Activated naive CD4-positive, alpha-beta T cell treated with anti-CD3 and anti-CD28 coated beads, Interleukin-2, amount 10 ng/mL, durations not matched to agents 7 days and 5 days (primary cell): ENCODE measurements around the gene AATK.
"Not testable (repeated sequence)": the region's sequence is repeated elsewhere in the genome, so short reads cannot be mapped to it uniquely, and the experiment has no call there.

Experiments
- CTCF ChIA-PET: fragments of 350-600 bp; sonication (Branson Sonifier 250); formaldehyde crosslinking; loops from one replicate; lab custom pipeline; 2021; ENCODE audit warnings: antibody characterized with exemption; lab: Charles Lee
- DNase-seq: peaks from one replicate; pipeline ENCODE4 v3.0.0-alpha.2; 2020
- H3K27ac Mint-ChIP-seq: one replicate; pipeline ENCODE4 v1.8.0; 2021; ENCODE audit warnings: mild to moderate bottlenecking, moderate library complexity, mixed read lengths
- H3K27me3 Mint-ChIP-seq: one replicate; pipeline ENCODE4 v1.8.0; 2021; ENCODE audit warnings: mild to moderate bottlenecking, mixed read lengths
- H3K36me3 Mint-ChIP-seq: one replicate; pipeline ENCODE4 v1.8.0; 2021; ENCODE audit warnings: mixed read lengths
- H3K4me1 Mint-ChIP-seq: one replicate; pipeline ENCODE4 v1.8.0; 2021; ENCODE audit warnings: mixed read lengths
- H3K4me3 Mint-ChIP-seq: one replicate; pipeline ENCODE4 v1.8.0; 2021; ENCODE audit warnings: mild to moderate bottlenecking, moderate library complexity, mixed read lengths
- H3K9me3 Mint-ChIP-seq: one replicate; pipeline ENCODE4 v1.8.0; 2021; ENCODE audit warnings: mixed read lengths

The AATK gene

GRCh38 chr17:81156866-81157805, 8.9 kb downstream of the AATK start:
- Mint-ChIP-seq H3K27ac (no peak overlapping the region), H3K27me3 (peaks cover 24% of the 10 kb centered on the region), H3K9me3 (no peaks in the 10 kb centered on the region), H3K4me1 (peaks cover 2% of the 10 kb centered on the region), H3K36me3 (no peaks in the 10 kb centered on the region), H3K4me3 (no peak overlapping the region)
- DNase-seq = no peak
- CTCF ChIA-PET = interaction anchor here (1.5 kb wide), 1 partner anchor 13 kb away, joined by 3 read pairs; no protein-coding TSS in a partner anchor

- Mint-ChIP-seq H3K4me1 (no peaks in the 10 kb centered on the region), H3K27me3 (peaks cover 24% of the 10 kb centered on the region), H3K4me3 (no peak overlapping the region), H3K27ac (no peak overlapping the region), H3K36me3 (no peaks in the 10 kb centered on the region), H3K9me3 (no peaks in the 10 kb centered on the region)
- CTCF ChIA-PET = no interaction called here
- DNase-seq = no peak
Observed at GRCh38 chr17:81154961-81155360, 11.1 kb downstream of the AATK start.

GRCh38 chr17:81154016-81154415, 12.0 kb downstream of the AATK start:
- DNase-seq, H3K9me3 Mint-ChIP-seq, H3K4me3 Mint-ChIP-seq, H3K4me1 Mint-ChIP-seq, CTCF ChIA-PET, H3K36me3 Mint-ChIP-seq, H3K27ac Mint-ChIP-seq: not testable (repeated sequence)
- H3K27me3 Mint-ChIP-seq = peaks cover 22% of the 10 kb centered on the region

GRCh38 chr17:81153340-81153803, 12.6 kb downstream of the AATK start:
- CTCF ChIA-PET = interaction anchor here (1.0 kb wide), 1 partner anchor 10 kb away, joined by 3 read pairs; no protein-coding TSS in a partner anchor
- H3K9me3 Mint-ChIP-seq = no peaks in the 10 kb centered on the region
- no peaks in the 10 kb centered on the region for H3K4me1 Mint-ChIP-seq
- H3K27ac Mint-ChIP-seq = no peak overlapping the region
- peaks cover 22% of the 10 kb centered on the region for H3K27me3 Mint-ChIP-seq
- no peak for DNase-seq
- H3K4me3 Mint-ChIP-seq = no peak overlapping the region
- H3K36me3 Mint-ChIP-seq = no peaks in the 10 kb centered on the region

GRCh38 chr17:81152288-81152828, 13.7 kb downstream of the AATK start:
- CTCF ChIA-PET = interaction anchor here (1.0 to 1.3 kb wide), 2 partner anchors 9 to 333 kb away, joined by 3 to 4 read pairs; no protein-coding TSS in a partner anchor
- Mint-ChIP-seq H3K27me3 (peaks cover 23% of the 10 kb centered on the region), H3K27ac (no peak overlapping the region), H3K4me1 (no peaks in the 10 kb centered on the region), H3K36me3 (no peaks in the 10 kb centered on the region), H3K4me3 (no peak overlapping the region), H3K9me3 (no peaks in the 10 kb centered on the region)
- no peak for DNase-seq

GRCh38 chr17:81151278-81151677, 14.7 kb downstream of the AATK start:
- Mint-ChIP-seq H3K27me3 (peaks cover 23% of the 10 kb centered on the region), H3K27ac (no peak overlapping the region), H3K4me3 (no peak overlapping the region), H3K9me3 (no peaks in the 10 kb centered on the region), H3K36me3 (no peaks in the 10 kb centered on the region), H3K4me1 (no peaks in the 10 kb centered on the region)
- DNase-seq = no peak
- CTCF ChIA-PET = interaction anchor here (1.3 kb wide), 1 partner anchor 334 kb away, joined by 4 read pairs; no protein-coding TSS in a partner anchor

DNA sequence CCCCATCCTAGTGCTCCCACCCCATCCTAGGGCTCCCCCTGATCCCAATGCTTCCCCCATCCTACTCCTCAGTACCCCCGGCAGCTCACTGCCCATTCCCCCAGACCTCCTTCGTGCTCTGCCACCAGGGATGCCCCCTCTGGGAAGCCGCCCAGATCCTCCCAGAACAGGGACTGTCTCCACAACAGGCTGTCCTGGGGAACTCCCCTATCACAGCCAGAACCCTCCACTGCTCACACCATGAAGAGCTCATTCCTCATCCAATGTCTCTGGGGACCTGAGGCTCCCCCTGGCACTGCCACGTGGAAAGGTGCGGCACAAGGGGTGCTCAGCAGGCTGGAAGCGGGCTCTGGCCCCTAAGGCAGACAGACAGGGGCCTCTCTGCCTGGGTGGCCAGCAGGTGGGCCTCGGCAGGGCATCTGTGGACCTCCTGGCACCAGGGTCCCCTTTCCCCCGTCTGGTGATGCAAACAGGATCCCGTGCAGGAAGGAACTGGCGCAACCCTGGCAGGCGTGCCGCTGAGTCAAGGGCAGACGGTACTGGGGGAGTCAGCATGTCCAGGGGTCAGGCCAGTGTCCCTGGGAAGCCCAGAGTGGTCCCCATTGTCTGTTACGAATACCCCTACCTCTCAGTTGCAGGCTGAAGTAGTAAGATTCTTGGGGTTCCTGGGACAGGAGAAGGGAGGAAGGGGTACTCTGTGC, 15.5 kb downstream of the AATK start:
- H3K36me3 Mint-ChIP-seq = no peaks in the 10 kb centered on the region
- no peak for DNase-seq
- no peaks in the 10 kb centered on the region for H3K9me3 Mint-ChIP-seq
- no peak overlapping the region for H3K4me3 Mint-ChIP-seq
- peaks cover 23% of the 10 kb centered on the region for H3K27me3 Mint-ChIP-seq
- H3K27ac Mint-ChIP-seq = no peak overlapping the region
- CTCF ChIA-PET = interaction anchor here (0.8 kb wide), 1 partner anchor 9 kb away, joined by 3 read pairs; no protein-coding TSS in a partner anchor
- no peaks in the 10 kb centered on the region for H3K4me1 Mint-ChIP-seq

DNA sequence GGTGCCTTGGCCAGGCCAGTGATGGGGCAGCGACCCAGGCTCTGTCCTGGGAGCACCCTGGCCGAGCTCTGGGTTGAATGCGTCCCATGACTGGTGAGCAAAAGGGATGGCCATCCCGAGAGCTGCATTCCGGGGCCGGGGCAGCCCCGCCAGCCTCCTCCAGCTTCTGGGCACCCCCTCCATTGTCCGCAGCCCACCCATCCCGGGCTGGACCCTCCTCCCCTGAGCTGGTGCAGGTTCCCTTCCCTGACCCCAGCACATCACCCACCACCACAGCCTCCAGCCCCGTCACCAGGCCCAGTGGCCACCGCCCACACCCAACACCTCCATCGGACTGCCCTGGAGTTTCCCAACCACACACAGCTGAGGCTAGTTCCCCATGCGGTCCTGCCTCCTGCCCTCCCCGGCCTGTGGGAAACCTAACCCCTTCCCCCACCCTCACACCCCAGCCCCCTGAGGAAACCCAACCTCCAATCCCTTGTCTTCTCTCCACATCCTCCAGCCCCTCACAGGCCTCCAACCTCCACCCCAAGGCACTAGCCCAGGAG, 17.0 kb downstream of the AATK start:
- Mint-ChIP-seq H3K36me3 (no peaks in the 10 kb centered on the region), H3K27ac (no peak overlapping the region), H3K4me1 (no peaks in the 10 kb centered on the region), H3K9me3 (no peaks in the 10 kb centered on the region), H3K4me3 (no peak overlapping the region), H3K27me3 (peaks cover 23% of the 10 kb centered on the region)
- no peak for DNase-seq
- CTCF ChIA-PET = no interaction called here

DNA sequence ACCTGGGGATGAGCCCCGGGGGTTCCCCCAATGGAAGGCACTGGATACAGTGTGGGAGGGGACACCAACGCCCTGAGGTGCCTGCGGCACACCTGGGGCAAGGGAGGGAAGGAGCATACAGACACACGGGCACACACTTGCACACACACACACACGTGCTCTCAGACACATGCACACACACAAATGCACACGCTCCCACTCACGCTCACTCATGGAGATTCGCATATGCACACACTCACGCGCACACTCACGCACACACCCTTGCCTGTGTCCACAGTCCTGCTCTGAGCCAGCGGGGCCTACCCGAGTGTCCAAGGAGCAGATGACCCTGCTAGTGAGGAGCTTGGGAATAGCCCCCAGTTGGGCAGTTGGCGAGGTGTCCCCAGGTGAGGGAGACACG, 17.4 kb downstream of the AATK start:
- Mint-ChIP-seq H3K9me3 (no peaks in the 10 kb centered on the region), H3K4me3 (no peak overlapping the region), H3K36me3 (no peaks in the 10 kb centered on the region), H3K27ac (peak overlapping the region; percentile 37), H3K27me3 (peaks cover 23% of the 10 kb centered on the region), H3K4me1 (no peaks in the 10 kb centered on the region)
- CTCF ChIA-PET = no interaction called here
- no peak for DNase-seq

GRCh38 chr17:81147701-81148100, 18.3 kb downstream of the AATK start:
- Mint-ChIP-seq H3K36me3 (no peaks in the 10 kb centered on the region), H3K27me3 (peaks cover 23% of the 10 kb centered on the region), H3K4me3 (no peak overlapping the region), H3K9me3 (no peaks in the 10 kb centered on the region), H3K27ac (no peak overlapping the region), H3K4me1 (no peaks in the 10 kb centered on the region)
- DNase-seq = no peak
- CTCF ChIA-PET = no interaction called here

- H3K27ac Mint-ChIP-seq, H3K4me3 Mint-ChIP-seq, H3K36me3 Mint-ChIP-seq, CTCF ChIA-PET, H3K9me3 Mint-ChIP-seq, DNase-seq, H3K4me1 Mint-ChIP-seq: not testable (repeated sequence)
- peaks cover 14% of the 10 kb centered on the region for H3K27me3 Mint-ChIP-seq
Observed at GRCh38 chr17:81146208-81146607, 19.8 kb downstream of the AATK start.

GRCh38 chr17:81144423-81144781, 21.6 kb downstream of the AATK start:
- no peak overlapping the region for H3K27ac Mint-ChIP-seq
- H3K4me1 Mint-ChIP-seq = no peaks in the 10 kb centered on the region
- no peak overlapping the region for H3K4me3 Mint-ChIP-seq
- no peak for DNase-seq
- H3K9me3 Mint-ChIP-seq = no peaks in the 10 kb centered on the region
- CTCF ChIA-PET = interaction anchor here (0.9 kb wide), 1 partner anchor 12 kb away, joined by 3 read pairs; no protein-coding TSS in a partner anchor
- no peaks in the 10 kb centered on the region for H3K36me3 Mint-ChIP-seq
- H3K27me3 Mint-ChIP-seq = peaks cover 5% of the 10 kb centered on the region

DNA sequence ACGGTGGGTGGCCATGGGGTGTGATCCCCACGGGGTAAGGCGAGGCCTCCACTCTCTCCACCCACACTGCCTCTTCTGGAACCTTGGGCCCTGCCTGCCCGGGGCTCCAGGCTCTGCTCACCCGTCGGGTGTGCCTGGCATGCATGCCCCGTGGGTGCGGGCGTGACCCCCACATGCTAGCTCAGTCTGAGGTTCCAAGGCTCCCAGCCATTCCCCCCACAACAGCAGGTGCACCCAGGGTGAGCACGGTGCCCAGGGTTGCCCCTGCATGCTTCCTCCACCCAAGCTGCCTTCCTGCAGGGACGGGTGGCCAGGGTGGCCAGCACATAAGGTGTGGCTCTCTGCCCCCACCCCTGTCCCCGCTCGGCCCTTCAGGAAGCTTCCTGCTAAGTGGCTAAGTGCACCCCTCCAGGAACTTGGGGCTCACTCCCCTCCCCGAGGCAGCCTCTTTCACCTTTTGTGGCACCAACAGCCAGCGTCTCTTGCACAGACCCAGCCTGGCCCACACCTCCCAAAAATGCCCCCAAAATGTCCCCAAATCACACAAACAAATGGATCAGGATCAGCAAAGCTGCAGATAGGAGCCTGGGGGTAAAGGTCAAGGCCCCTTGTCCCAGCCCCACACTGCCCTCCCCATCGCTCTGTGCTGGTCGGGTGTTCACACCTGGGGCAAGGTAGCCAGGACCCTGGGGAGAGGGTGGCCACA, 22.2 kb downstream of the AATK start:
- Mint-ChIP-seq H3K4me1 (no peaks in the 10 kb centered on the region), H3K9me3 (peaks cover 4% of the 10 kb centered on the region), H3K27me3 (peaks cover 5% of the 10 kb centered on the region), H3K27ac (no peak overlapping the region), H3K36me3 (no peaks in the 10 kb centered on the region), H3K4me3 (no peak overlapping the region)
- CTCF ChIA-PET = interaction anchor here (0.9 to 2.4 kb wide), 2 partner anchors 12 to 340 kb away, joined by 3 to 10 read pairs; no protein-coding TSS in a partner anchor
- no peak for DNase-seq
